Measurements from ENCODE around the gene KIDINS220. TPM values are rescaled to one million over a fixed set of nuclear protein-coding genes. Genes with fewer than 3 reads are reported as not detected.

KIDINS220 gene
- total RNA-seq, 1 experiment from 2014 or later = 20.1 TPM

DNA sequence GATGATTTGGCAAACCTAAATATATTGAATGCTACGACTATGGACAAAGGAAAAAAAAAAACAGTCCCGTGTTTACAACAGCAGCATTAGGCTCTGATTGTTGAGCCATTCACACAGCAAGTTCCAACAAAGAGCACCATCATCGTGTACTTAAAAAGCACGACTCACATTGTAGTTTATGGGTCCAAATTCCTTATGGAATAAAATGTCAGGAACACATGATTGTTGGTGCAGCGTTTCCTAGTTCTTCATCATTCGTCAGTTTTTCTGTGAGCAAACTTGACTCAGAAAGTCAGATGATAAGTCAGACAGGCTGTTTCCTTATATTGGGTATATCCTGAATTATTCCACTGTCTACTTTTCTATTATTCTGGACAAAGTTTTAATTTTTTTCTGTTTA is 10.0 kb upstream of the KIDINS220 start:
- Histone ChIP-seq H3K36me3 (ENCODE audit: control insufficient read depth in 1 of 2, insufficient read depth in 2 of 2, low read length in 2 of 2) (no peaks in the 10 kb centered on the region), H3K9me2 (ENCODE audit: insufficient read depth) (no peaks in the 10 kb centered on the region), H3K79me2 (ENCODE audit: insufficient read depth, low read length) (no peaks in the 10 kb centered on the region), H2AFZ (ENCODE audit: low read depth, low read length, poor library complexity, severe bottlenecking) (no peak overlapping the region), H3K9ac (ENCODE audit: low read length) (no peak overlapping the region), H3K4me3 (replicated peaks in 1 of 2; ENCODE audit: low read depth in 1 of 2, low read length in 2 of 2) (no peak overlapping the region), H3K9me3 (ENCODE audit: control insufficient read depth in 1 of 2, insufficient read depth in 1 of 2, low read depth in 1 of 2, low read length in 2 of 2) (no peaks in the 10 kb centered on the region), H4K20me1 (ENCODE audit: insufficient read depth) (no peaks in the 10 kb centered on the region), H3K27me3 (ENCODE audit: insufficient read depth, low read length) (no peaks in the 10 kb centered on the region), H3K4me2 (ENCODE audit: low read length) (no peak overlapping the region), H3K27ac (ENCODE audit: low read depth, low read length) (no peak overlapping the region), H3K4me1 (ENCODE audit: control insufficient read depth in 1 of 2, insufficient read depth in 2 of 2, low read length in 2 of 2) (0 out of 4 replicates have a peak, but pooled peaks cover 0 to 4% of the 10 kb centered on the region in 2 experiments)
- intact Hi-C loops (cut with micrococcal nuclease) = no loop called here
- ChIA-PET RAD21 (ENCODE audit: low non-redundant PET in 1 of 2, low total read pairs in 2 of 2, uncharacterized antibody in 2 of 2, unreplicated experiment in 2 of 2) (no interaction called here), POLR2A (no interaction called here), CTCF (no interaction called here)
- BruUV-seq (replicated peaks) = no TSS peak
- DNase-seq (ENCODE audit: low read depth, low spot score) (no peak), ATAC-seq (no peak)
- TF ChIP-seq, protein P1, sequence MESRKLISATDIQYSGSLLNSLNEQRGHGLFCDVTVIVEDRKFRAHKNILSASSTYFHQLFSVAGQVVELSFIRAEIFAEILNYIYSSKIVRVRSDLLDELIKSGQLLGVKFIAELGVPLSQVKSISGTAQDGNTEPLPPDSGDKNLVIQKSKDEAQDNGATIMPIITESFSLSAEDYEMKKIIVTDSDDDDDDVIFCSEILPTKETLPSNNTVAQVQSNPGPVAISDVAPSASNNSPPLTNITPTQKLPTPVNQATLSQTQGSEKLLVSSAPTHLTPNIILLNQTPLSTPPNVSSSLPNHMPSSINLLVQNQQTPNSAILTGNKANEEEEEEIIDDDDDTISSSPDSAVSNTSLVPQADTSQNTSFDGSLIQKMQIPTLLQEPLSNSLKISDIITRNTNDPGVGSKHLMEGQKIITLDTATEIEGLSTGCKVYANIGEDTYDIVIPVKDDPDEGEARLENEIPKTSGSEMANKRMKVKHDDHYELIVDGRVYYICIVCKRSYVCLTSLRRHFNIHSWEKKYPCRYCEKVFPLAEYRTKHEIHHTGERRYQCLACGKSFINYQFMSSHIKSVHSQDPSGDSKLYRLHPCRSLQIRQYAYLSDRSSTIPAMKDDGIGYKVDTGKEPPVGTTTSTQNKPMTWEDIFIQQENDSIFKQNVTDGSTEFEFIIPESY (IDR thresholded peaks at IDR 0.05; ENCODE audit: extremely low read depth, insufficient replicate concordance, low read length) = no peak
- TF ChIP-seq ZFX (IDR thresholded peaks at IDR 0.05) = no peak
- TF ChIP-seq RAD21 (IDR thresholded peaks at IDR 0.05; ENCODE audit: low read depth) = no peak
- no peak for TF ChIP-seq POLR2AphosphoS5 (IDR thresholded peaks at IDR 0.05; ENCODE audit: low read depth, low read length)
- TF ChIP-seq, protein P2, sequence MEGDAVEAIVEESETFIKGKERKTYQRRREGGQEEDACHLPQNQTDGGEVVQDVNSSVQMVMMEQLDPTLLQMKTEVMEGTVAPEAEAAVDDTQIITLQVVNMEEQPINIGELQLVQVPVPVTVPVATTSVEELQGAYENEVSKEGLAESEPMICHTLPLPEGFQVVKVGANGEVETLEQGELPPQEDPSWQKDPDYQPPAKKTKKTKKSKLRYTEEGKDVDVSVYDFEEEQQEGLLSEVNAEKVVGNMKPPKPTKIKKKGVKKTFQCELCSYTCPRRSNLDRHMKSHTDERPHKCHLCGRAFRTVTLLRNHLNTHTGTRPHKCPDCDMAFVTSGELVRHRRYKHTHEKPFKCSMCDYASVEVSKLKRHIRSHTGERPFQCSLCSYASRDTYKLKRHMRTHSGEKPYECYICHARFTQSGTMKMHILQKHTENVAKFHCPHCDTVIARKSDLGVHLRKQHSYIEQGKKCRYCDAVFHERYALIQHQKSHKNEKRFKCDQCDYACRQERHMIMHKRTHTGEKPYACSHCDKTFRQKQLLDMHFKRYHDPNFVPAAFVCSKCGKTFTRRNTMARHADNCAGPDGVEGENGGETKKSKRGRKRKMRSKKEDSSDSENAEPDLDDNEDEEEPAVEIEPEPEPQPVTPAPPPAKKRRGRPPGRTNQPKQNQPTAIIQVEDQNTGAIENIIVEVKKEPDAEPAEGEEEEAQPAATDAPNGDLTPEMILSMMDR (IDR thresholded peaks at IDR 0.05 in 2 of 3, conservative IDR thresholded peaks at IDR 0.05 in 1 of 3; ENCODE audit: borderline replicate concordance in 1 of 3, insufficient read depth in 1 of 3, low read depth in 2 of 3, low read length in 2 of 3) = no peak
- TF ChIP-seq SIN3A (IDR thresholded peaks at IDR 0.05; ENCODE audit: low read depth) = no peak
- no peak for TF ChIP-seq TCF7L2 (IDR thresholded peaks at IDR 0.05; ENCODE audit: borderline replicate concordance, extremely low read depth, insufficient read depth, insufficient read length)
- no peak for TF ChIP-seq EZH2phosphoT487 (IDR thresholded peaks at IDR 0.05; ENCODE audit: borderline replicate concordance)
- TF ChIP-seq, protein P3, sequence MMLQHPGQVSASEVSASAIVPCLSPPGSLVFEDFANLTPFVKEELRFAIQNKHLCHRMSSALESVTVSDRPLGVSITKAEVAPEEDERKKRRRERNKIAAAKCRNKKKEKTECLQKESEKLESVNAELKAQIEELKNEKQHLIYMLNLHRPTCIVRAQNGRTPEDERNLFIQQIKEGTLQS (IDR thresholded peaks at IDR 0.05) = no peak
- no peak for TF ChIP-seq CEBPB (IDR thresholded peaks at IDR 0.05; ENCODE audit: low read depth)
- TF ChIP-seq, protein P4, sequence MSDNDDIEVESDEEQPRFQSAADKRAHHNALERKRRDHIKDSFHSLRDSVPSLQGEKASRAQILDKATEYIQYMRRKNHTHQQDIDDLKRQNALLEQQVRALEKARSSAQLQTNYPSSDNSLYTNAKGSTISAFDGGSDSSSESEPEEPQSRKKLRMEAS (IDR thresholded peaks at IDR 0.05) = no peak
- no peak for TF ChIP-seq SRF (IDR thresholded peaks at IDR 0.05; ENCODE audit: low read depth)
- TF ChIP-seq EGR1 (IDR thresholded peaks at IDR 0.05; ENCODE audit: low read depth) = no peak
